HG03108 (cell line): ENCODE results near the gene NLRP1.

Experiments
- ATAC-seq: cut with Tn5 transposase; IDR thresholded peaks from one replicate; pipeline ENCODE4 v1.9.1; 2021; ENCODE audit warnings: moderate library complexity; ENCODE audit not compliant: unreplicated experiment

The NLRP1 gene

GRCh38 chr17:5584383-5585286 lies at the start of gene NLRP1:
TSS of gene NLRP1 (minus strand) at chr17:5584509. CDS start at chr17:5583957, 552 bp downstream.
- peak; percentile 79 for ATAC-seq

GRCh38 chr17:5631958-5632590 lies 47.8 kb upstream of the NLRP1 start:
- ATAC-seq, result no peak

GRCh38 chr17:5630434-5630833 lies 46.1 kb upstream of the NLRP1 start:
- no peak for ATAC-seq

- no peak for ATAC-seq
Measured at GRCh38 chr17:5629128-5629527, 44.8 kb upstream of the NLRP1 start.

- ATAC-seq, result no peak
Measured at GRCh38 chr17:5628262-5628661, 44.0 kb upstream of the NLRP1 start.

GRCh38 chr17:5624211-5624610 lies 39.9 kb upstream of the NLRP1 start:
- no peak for ATAC-seq

- ATAC-seq, result no peak
Measured at GRCh38 chr17:5621729-5622128, 37.4 kb upstream of the NLRP1 start.

- no peak for ATAC-seq
Measured at GRCh38 chr17:5621026-5621425, 36.7 kb upstream of the NLRP1 start.

- ATAC-seq, result no peak
Measured at GRCh38 chr17:5619088-5619740, 34.9 kb upstream of the NLRP1 start.

GRCh38 chr17:5618476-5618875 lies 34.2 kb upstream of the NLRP1 start:
- ATAC-seq, result no peak

GRCh38 chr17:5615476-5615875 lies 31.2 kb upstream of the NLRP1 start:
- no peak for ATAC-seq

- no peak for ATAC-seq
Measured at GRCh38 chr17:5610956-5611355, 26.6 kb upstream of the NLRP1 start.

- no peak for ATAC-seq
Measured at GRCh38 chr17:5608399-5609112, 24.2 kb upstream of the NLRP1 start.

- no peak for ATAC-seq
Measured at GRCh38 chr17:5607946-5608345, 23.6 kb upstream of the NLRP1 start.

GRCh38 chr17:5605452-5605851 lies 21.1 kb upstream of the NLRP1 start:
- no peak for ATAC-seq

GRCh38 chr17:5600041-5600440 lies 15.7 kb upstream of the NLRP1 start:
- no peak for ATAC-seq

- no peak for ATAC-seq
Measured at GRCh38 chr17:5598457-5598856, 14.1 kb upstream of the NLRP1 start.

GRCh38 chr17:5596421-5596820 lies 12.1 kb upstream of the NLRP1 start:
- ATAC-seq, result no peak

- no peak for ATAC-seq
Measured at GRCh38 chr17:5595831-5596230, 11.5 kb upstream of the NLRP1 start.

- no peak for ATAC-seq
Measured at GRCh38 chr17:5592382-5592781, 8.1 kb upstream of the NLRP1 start.

GRCh38 chr17:5591966-5592365 lies 7.7 kb upstream of the NLRP1 start:
- no peak for ATAC-seq
